Natural killer cell (primary cell): ENCODE results near the gene OR4D2. TPM values are rescaled to one million over a fixed set of nuclear protein-coding genes. Genes with fewer than 3 reads are reported as not detected.

Source experiments
- ATAC-seq, 3 donors: fragments of 150-1000 bp in 2 of 3; fragments of 200-7000 bp in 1 of 3; cut with Tn5 transposase; 1 replicate in 1 of 3; 2 replicates in 2 of 3; pipeline ENCODE4 v1.10.0; 2021; ENCODE audit warnings: mild to moderate bottlenecking in 2 of 3, moderate library complexity in 2 of 3
- DNase-seq, 2 donors: peaks; one replicate each; pipeline versions ENCODE4 v3.0.0 to v3.0.0-alpha.2; 2013 to 2021; ENCODE audit warnings: mixed read lengths in 1 of 2
- H3K27ac ChIP-seq: one replicate; pipeline ENCODE4 v1.5.1; 2013; ENCODE audit warnings: mild to moderate bottlenecking, low read length
- H3K27me3 ChIP-seq: one replicate; pipeline ENCODE4 v1.6.1; 2013; ENCODE audit warnings: low read length; ENCODE audit not compliant: control insufficient read depth, insufficient read depth
- H3K36me3 ChIP-seq: one replicate; pipeline ENCODE4 v1.6.1; 2013; ENCODE audit warnings: low read length; ENCODE audit not compliant: control insufficient read depth, insufficient read depth
- H3K4me1 ChIP-seq: one replicate; pipeline ENCODE4 v1.6.1; 2013; ENCODE audit warnings: low read length; ENCODE audit not compliant: control insufficient read depth, insufficient read depth
- H3K4me3 ChIP-seq: one replicate; pipeline ENCODE4 v1.5.1; 2013; ENCODE audit warnings: low read length
- H3K9me3 ChIP-seq: one replicate; pipeline ENCODE4 v1.6.1; 2013; ENCODE audit warnings: low read length; ENCODE audit not compliant: control insufficient read depth, insufficient read depth
- H3K27ac Mint-ChIP-seq, 2 donors: one replicate each; pipeline ENCODE4 v1.8.0; 2022; ENCODE audit warnings: mild to moderate bottlenecking in 2 of 2, mixed read lengths in 2 of 2, moderate library complexity in 1 of 2
- H3K27me3 Mint-ChIP-seq, 2 donors: one replicate each; pipeline ENCODE4 v1.8.0; 2022; ENCODE audit warnings: low read depth in 2 of 2, mixed read lengths in 2 of 2
- H3K36me3 Mint-ChIP-seq: one replicate; pipeline ENCODE4 v1.8.0; 2022; ENCODE audit warnings: mixed read lengths
- H3K4me1 Mint-ChIP-seq, 2 donors: one replicate each; pipeline ENCODE4 v1.8.0; 2022; ENCODE audit warnings: mixed read lengths in 2 of 2
- H3K4me3 Mint-ChIP-seq: one replicate; pipeline ENCODE4 v1.8.0; 2022; ENCODE audit warnings: mild to moderate bottlenecking, moderate library complexity, mixed read lengths
- H3K9me3 Mint-ChIP-seq, 2 donors: one replicate each; pipeline ENCODE4 v1.8.0; 2022; ENCODE audit warnings: mixed read lengths in 2 of 2
- WGBS: methylation state at CpG from one replicate; pipeline ENCODE4 v1.1.7; 2013; ENCODE audit warnings: missing lambda C conversion rate; ENCODE audit not compliant: insufficient coverage; 5-methylcytosine and 5-hydroxymethylcytosine counted together
- intact Hi-C: fragments of 100-400 bp; cut with micrococcal nuclease; formaldehyde crosslinking; loops from one replicate; pipeline ENCODE4 v1.14.2; 2022
- total RNA-seq, 4 donors: library from RNA; stranded (reverse); fragments of 120-200 nt in 1 of 4; gene quantifications; one replicate each; pipeline versions ENCODE4 v1.2.3 to v1.2.4, GENCODE V29; 2013 to 2022
- TF ChIP-seq, protein P1 (sequence below): fragments of 200-600 bp; IDR thresholded peaks from one replicate; pipeline ENCODE4 v1.8.0; 2022; ENCODE audit warnings: antibody characterized with exemption

The OR4D2 gene
- total RNA-seq, 3 donors from 2014 or later (not counting 1 experiment from before 2014, with no cell fraction given): not detected

DNA sequence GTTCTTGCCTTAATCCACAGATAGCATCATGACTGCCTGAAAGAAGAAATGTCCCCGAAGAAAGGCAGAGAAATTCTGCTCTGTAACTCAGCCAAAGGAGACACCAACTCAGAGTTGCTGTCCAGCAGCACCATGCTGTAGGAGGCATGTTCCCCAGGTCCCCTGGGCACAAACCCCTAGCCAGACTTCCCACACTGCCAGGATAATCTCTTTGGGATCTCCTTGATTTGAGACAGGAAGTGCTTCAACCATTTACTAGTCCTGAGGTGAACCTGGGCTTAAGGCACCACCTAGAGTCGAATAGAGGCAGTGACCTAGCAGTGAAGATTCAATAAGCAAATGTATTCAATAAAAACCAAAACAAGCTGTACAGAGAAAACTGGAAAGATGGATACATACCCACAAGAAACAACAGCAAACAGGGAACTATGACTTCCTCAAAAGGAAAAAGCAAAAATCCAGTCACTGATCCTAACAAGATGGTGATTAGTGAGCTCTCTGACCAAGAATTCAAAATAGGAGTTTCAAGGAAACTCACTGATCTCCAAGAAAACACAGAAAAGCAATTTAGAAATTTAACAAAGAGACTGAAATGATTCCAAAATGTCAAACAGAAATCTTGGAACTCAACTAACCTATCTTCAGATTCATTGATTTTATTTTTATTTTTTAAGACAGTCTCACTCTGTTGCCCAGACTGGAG lies 5.7 kb downstream of the OR4D2 start:
- Histone ChIP-seq H3K27me3 (no peaks in the 10 kb centered on the region), H3K36me3 (no peaks in the 10 kb centered on the region), H3K27ac (no peak overlapping the region), H3K4me1 (peaks cover 30% of the 10 kb centered on the region), H3K9me3 (no peaks in the 10 kb centered on the region), H3K4me3 (no peak overlapping the region)
- Mint-ChIP-seq H3K4me3 (peak overlapping the region; percentile 35), H3K9me3 (no peaks in the 10 kb centered on the region), H3K27me3 (peaks cover 4 to 18% of the 10 kb centered on the region in 2 donors), H3K36me3 (no peaks in the 10 kb centered on the region), H3K27ac (peak overlapping the region; percentile 81 to 85), H3K4me1 (peaks cover 36 to 41% of the 10 kb centered on the region in 2 donors)
- TF ChIP-seq, protein P1, sequence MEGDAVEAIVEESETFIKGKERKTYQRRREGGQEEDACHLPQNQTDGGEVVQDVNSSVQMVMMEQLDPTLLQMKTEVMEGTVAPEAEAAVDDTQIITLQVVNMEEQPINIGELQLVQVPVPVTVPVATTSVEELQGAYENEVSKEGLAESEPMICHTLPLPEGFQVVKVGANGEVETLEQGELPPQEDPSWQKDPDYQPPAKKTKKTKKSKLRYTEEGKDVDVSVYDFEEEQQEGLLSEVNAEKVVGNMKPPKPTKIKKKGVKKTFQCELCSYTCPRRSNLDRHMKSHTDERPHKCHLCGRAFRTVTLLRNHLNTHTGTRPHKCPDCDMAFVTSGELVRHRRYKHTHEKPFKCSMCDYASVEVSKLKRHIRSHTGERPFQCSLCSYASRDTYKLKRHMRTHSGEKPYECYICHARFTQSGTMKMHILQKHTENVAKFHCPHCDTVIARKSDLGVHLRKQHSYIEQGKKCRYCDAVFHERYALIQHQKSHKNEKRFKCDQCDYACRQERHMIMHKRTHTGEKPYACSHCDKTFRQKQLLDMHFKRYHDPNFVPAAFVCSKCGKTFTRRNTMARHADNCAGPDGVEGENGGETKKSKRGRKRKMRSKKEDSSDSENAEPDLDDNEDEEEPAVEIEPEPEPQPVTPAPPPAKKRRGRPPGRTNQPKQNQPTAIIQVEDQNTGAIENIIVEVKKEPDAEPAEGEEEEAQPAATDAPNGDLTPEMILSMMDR: peak; percentile 67
- intact Hi-C loops: loop anchor here (1.0 kb wide), 2 partner anchors 50 to 165 kb away; partner anchors contain the start of gene SRSF1
- ATAC-seq (peak; percentile 76 to 87 (median 86)), DNase-seq (peak in 1 of 2 donors; percentile 82)
- 46% methylated on average over 2 of the region's 2 CpGs for WGBS

- no peak for ATAC-seq
- Mint-ChIP-seq H3K27me3 (peaks cover 4 to 18% of the 10 kb centered on the region in 2 donors), H3K4me3 (no peak overlapping the region), H3K9me3 (no peaks in the 10 kb centered on the region), H3K4me1 (peaks cover 27 to 29% of the 10 kb centered on the region in 2 donors), H3K36me3 (no peaks in the 10 kb centered on the region), H3K27ac (no peak overlapping the region)
- Histone ChIP-seq H3K4me3 (no peak overlapping the region), H3K4me1 (peaks cover 20% of the 10 kb centered on the region), H3K27ac (no peak overlapping the region), H3K9me3 (no peaks in the 10 kb centered on the region), H3K27me3 (no peaks in the 10 kb centered on the region), H3K36me3 (no peaks in the 10 kb centered on the region)
- WGBS: 69% methylated on average over 2 of the region's 3 CpGs
- TF ChIP-seq, protein P1: no peak
- DNase-seq: no peak
- intact Hi-C loops: no loop called here
Measured at GRCh38 chr17:58174871-58175270, 8.1 kb downstream of the OR4D2 start.

GRCh38 chr17:58176200-58176599 lies 9.4 kb downstream of the OR4D2 start:
- no peaks in the 10 kb centered on the region for H3K9me3 ChIP-seq
- no peak for ATAC-seq
- H3K4me3 ChIP-seq: no peak overlapping the region
- Mint-ChIP-seq H3K9me3 (no peaks in the 10 kb centered on the region), H3K36me3 (no peaks in the 10 kb centered on the region), H3K27ac (no peak overlapping the region), H3K27me3 (peaks cover 6 to 18% of the 10 kb centered on the region in 2 donors), H3K4me1 (peaks cover 15% of the 10 kb centered on the region in 2 donors), H3K4me3 (no peak overlapping the region)
- TF ChIP-seq, protein P1: no peak
- no peak overlapping the region for H3K27ac ChIP-seq
- H3K27me3 ChIP-seq: no peaks in the 10 kb centered on the region
- 39% methylated on average over 7 of the region's 7 CpGs for WGBS
- H3K4me1 ChIP-seq: peaks cover 10% of the 10 kb centered on the region
- intact Hi-C loops: no loop called here
- H3K36me3 ChIP-seq: no peaks in the 10 kb centered on the region
- peak in 1 of 2 donors; percentile 40 for DNase-seq

GRCh38 chr17:58181796-58182195 lies 15.0 kb downstream of the OR4D2 start:
- Mint-ChIP-seq H3K27me3 (peaks cover 3 to 5% of the 10 kb centered on the region in 2 donors), H3K27ac (no peak overlapping the region), H3K4me3 (no peak overlapping the region), H3K36me3 (no peaks in the 10 kb centered on the region), H3K9me3 (no peaks in the 10 kb centered on the region), H3K4me1 (peaks cover 0 to 6% of the 10 kb centered on the region in 2 donors)
- Histone ChIP-seq H3K36me3 (no peaks in the 10 kb centered on the region), H3K27ac (no peak overlapping the region), H3K4me3 (no peak overlapping the region), H3K9me3 (no peaks in the 10 kb centered on the region), H3K4me1 (no peaks in the 10 kb centered on the region), H3K27me3 (no peaks in the 10 kb centered on the region)
- WGBS: 89% methylated on average over 3 of the region's 4 CpGs
- intact Hi-C loops: no loop called here
- no peak for DNase-seq
- TF ChIP-seq, protein P1: no peak
- ATAC-seq: no peak
